ENCODE results near the gene KDM4D. TPM values are rescaled to one million over a fixed set of nuclear protein-coding genes. Genes with fewer than 3 reads are reported as not detected.

The KDM4D gene
- total and polyA plus RNA-seq, 2 of the 4 experiments (the other 2 are of a cell fraction) = 0.90 to 1.1 TPM

GRCh38 chr11:94959179-94959578 lies 14.3 kb upstream of the KDM4D start:
- ATAC-seq (ENCODE audit: low read depth) = no peak
- Histone ChIP-seq H2BK120ac (ENCODE audit: low read depth, low read length) (no peak overlapping the region), H2AK5ac (ENCODE audit: low read depth, low read length) (no peak overlapping the region), H3K27ac (ENCODE audit: insufficient read depth, low read length) (no peak overlapping the region), H4K91ac (ENCODE audit: insufficient read depth, low read depth, low read length) (no peak overlapping the region), H3K36me3 (ENCODE audit: control insufficient read depth, insufficient read depth, low read length) (peaks cover 9% of the 10 kb centered on the region), H3K14ac (replicated peaks; ENCODE audit: low read depth, low read length) (no peak overlapping the region), H2BK20ac (ENCODE audit: low read depth, low read length) (no peak overlapping the region), H3K27me3 (ENCODE audit: control insufficient read depth, insufficient read depth, low read length) (no peaks in the 10 kb centered on the region), H3K4me2 (ENCODE audit: low read depth, low read length) (no peak overlapping the region), H3K9me1 (ENCODE audit: insufficient read depth, low read length) (0 out of 2 replicates have a peak, but pooled peaks cover 4% of the 10 kb centered on the region), H3K4me1 (ENCODE audit: control insufficient read depth, insufficient read depth, low read length) (peaks cover 5% of the 10 kb centered on the region), H3K4ac (ENCODE audit: low read depth, low read length) (no peak overlapping the region), H3K79me1 (ENCODE audit: low read depth in 1 of 2, low read length in 2 of 2) (no peaks in the 10 kb centered on the region; a peak in 1 of 4 replicates), H3K56ac (ENCODE audit: extremely low read depth, insufficient read depth, low read length) (no peak overlapping the region), H3K4me3 (ENCODE audit: insufficient read depth, low read depth, low read length) (no peak overlapping the region), H3K18ac (ENCODE audit: low read depth, low read length) (no peak overlapping the region), H4K8ac (ENCODE audit: low read depth in 2 of 2, low read length in 2 of 2) (no peak overlapping the region), H2BK5ac (ENCODE audit: low read depth, low read length, poor library complexity, severe bottlenecking) (no peak overlapping the region), H3K9ac (ENCODE audit: low read depth, low read length) (no peak overlapping the region), H3K23ac (ENCODE audit: low read depth, low read length) (no peak overlapping the region), H3K9me3 (ENCODE audit: control insufficient read depth, insufficient read depth, low read length) (no peaks in the 10 kb centered on the region), H2AFZ (replicated peaks; ENCODE audit: low read length, poor library complexity) (no peak overlapping the region), H4K5ac (ENCODE audit: low read depth, low read length) (no peak overlapping the region), H2BK15ac (ENCODE audit: low read depth, low read length) (no peak overlapping the region), H4K20me1 (ENCODE audit: insufficient read depth, low read length) (no peaks in the 10 kb centered on the region), H2AK9ac (replicated peaks; ENCODE audit: low read depth, low read length, poor library complexity) (no peak overlapping the region)
- dilution Hi-C loops (cut with HindIII; ENCODE audit: low sequenced_read_pairs, unreplicated experiment) (no loop called here), in situ Hi-C loops (cut with MboI; ENCODE audit: low sequenced_read_pairs) (no loop called here), intact Hi-C loops (cut with micrococcal nuclease) (no loop called here)
- ChIA-PET POLR2A (ENCODE audit: unreplicated experiment) (no interaction called here), CTCF (interaction anchor here (0.5 kb wide), 1 partner anchor 33 kb away, joined by 3 read pairs; no protein-coding TSS in a partner anchor)
- 88% methylated on average over 1 of the region's 2 CpGs; no CpG with 5 or more reads in 1 of the 2 experiments for WGBS, 2 experiments (ENCODE audit: extremely low coverage in 2 of 2, insufficient read length in 1 of 2)
- DNase-seq = no peak
- TF ChIP-seq USF2 (IDR thresholded peaks at IDR 0.05; ENCODE audit: low read depth, low read length) = no peak
- TF ChIP-seq RAD21 (IDR thresholded peaks at IDR 0.05; ENCODE audit: low read length) = no peak
- no peak for TF ChIP-seq RFX5 (IDR thresholded peaks at IDR 0.05; ENCODE audit: low read depth, low read length)
- TF ChIP-seq MAFK (IDR thresholded peaks at IDR 0.05; ENCODE audit: low read depth, low read length) = no peak
- TF ChIP-seq CEBPB (IDR thresholded peaks at IDR 0.05; ENCODE audit: low read depth, low read length) = no peak
- BruUV-seq (replicated peaks) = no TSS peak
